ENCODE measurements around the gene LUZP2.

- TF ChIP-seq, protein P1, sequence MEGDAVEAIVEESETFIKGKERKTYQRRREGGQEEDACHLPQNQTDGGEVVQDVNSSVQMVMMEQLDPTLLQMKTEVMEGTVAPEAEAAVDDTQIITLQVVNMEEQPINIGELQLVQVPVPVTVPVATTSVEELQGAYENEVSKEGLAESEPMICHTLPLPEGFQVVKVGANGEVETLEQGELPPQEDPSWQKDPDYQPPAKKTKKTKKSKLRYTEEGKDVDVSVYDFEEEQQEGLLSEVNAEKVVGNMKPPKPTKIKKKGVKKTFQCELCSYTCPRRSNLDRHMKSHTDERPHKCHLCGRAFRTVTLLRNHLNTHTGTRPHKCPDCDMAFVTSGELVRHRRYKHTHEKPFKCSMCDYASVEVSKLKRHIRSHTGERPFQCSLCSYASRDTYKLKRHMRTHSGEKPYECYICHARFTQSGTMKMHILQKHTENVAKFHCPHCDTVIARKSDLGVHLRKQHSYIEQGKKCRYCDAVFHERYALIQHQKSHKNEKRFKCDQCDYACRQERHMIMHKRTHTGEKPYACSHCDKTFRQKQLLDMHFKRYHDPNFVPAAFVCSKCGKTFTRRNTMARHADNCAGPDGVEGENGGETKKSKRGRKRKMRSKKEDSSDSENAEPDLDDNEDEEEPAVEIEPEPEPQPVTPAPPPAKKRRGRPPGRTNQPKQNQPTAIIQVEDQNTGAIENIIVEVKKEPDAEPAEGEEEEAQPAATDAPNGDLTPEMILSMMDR (IDR thresholded peaks at IDR 0.05 in 8 of 11, conservative IDR thresholded peaks at IDR 0.05 in 3 of 11) = no peak
- TF ChIP-seq POLR2AphosphoS5 (IDR thresholded peaks at IDR 0.05) (no peak), POLR2A (IDR thresholded peaks at IDR 0.05) (no peak)
These were observed 62.5 kb downstream of the LUZP2 start for GRCh38 chr11:24559315-24559714.
